ENCODE data around the gene LMAN1L.

DNA sequence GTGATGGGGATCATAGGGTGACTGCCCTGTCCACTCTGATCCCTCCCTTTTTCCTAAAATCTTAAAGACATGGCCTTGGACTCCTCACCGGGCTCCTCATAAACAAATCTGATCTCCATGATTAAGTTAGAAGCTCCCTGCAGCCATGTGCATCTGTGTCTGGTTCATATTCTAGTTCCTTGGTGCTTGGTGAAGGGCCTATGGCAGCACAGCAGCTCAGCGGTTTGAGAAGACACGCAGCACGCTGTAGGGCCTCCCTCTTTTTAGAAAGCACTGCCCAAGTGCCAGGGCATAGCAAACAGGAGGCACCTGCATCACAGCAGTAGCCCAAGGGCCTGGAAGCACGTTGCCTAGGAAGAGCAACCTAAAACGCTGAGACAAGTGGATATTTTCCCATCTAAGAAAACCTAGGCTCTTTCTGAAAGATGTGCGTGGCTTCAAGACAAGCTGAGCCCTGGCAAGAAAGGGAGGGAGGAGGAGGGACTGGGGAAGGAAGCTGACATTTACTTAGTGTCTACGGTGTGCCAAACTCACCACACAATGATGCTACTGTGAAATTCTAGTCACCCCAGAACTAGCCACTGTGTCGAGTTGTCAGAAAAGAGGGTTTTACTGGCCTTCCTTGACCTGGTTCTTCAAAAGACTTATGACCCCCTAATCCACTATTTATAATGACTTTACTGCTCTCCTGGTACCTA lies 45.2 kb downstream of the LMAN1L start:
- TF ChIP-seq CTCF (IDR thresholded peaks at IDR 0.05) (no peak), POLR2A (IDR thresholded peaks at IDR 0.05) (no peak)
